NCI-H1417 (cell line): Measurements from ENCODE around the gene MRC1.

Source experiments
- DNase-seq, 3 experiments: peaks; one replicate each; lab custom pipeline; 2025; lab: John Stamatoyannopoulos, UW

Gene MRC1

GRCh38 chr10:17795813-17796594, 13.1 kb upstream of the MRC1 start:
- DNase-seq: no peak

DNA sequence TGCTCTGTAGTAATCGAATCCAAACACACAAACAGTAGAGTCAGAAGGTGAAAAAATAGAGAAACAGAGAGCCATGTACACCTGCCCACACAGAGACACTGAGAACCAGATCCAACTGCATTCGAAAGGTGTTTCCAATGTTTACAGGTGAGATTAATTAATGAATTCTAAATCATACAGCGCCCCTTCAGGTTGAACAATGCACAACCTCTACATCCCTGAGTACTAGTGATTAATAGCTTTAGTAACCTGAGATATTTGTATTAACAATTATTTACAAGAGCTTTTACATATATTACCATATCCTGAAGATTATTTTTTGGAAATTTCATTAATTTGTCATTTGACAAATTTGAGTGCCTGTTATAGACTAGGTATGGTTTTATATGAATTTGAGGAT, 7.6 kb upstream of the MRC1 start:
- DNase-seq: no peak

- no peak for DNase-seq
These were observed 6.8 kb upstream of the MRC1 start for GRCh38 chr10:17802350-17802749.

DNA sequence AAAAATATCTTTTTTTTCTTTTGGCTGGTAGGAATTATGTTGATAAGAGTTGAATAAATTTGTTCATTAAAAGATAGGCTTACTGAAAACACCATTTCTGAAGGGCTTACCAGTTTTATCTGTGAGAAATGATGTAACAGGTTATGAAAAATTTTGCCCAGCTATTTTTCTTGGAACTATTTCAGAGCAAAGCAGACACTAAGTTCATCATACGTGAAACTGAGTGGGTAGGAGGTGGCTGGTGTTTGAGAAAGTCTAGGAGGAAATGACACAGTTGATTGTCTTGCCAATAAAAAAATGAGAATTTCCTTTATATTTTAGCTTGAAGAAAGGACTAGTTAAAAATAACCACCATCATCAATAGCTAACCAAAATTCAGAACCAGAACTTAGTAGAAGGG, 6.2 kb upstream of the MRC1 start:
- no peak for DNase-seq

- no peak for DNase-seq
These were observed 3.8 kb upstream of the MRC1 start for GRCh38 chr10:17805330-17805729.

DNA sequence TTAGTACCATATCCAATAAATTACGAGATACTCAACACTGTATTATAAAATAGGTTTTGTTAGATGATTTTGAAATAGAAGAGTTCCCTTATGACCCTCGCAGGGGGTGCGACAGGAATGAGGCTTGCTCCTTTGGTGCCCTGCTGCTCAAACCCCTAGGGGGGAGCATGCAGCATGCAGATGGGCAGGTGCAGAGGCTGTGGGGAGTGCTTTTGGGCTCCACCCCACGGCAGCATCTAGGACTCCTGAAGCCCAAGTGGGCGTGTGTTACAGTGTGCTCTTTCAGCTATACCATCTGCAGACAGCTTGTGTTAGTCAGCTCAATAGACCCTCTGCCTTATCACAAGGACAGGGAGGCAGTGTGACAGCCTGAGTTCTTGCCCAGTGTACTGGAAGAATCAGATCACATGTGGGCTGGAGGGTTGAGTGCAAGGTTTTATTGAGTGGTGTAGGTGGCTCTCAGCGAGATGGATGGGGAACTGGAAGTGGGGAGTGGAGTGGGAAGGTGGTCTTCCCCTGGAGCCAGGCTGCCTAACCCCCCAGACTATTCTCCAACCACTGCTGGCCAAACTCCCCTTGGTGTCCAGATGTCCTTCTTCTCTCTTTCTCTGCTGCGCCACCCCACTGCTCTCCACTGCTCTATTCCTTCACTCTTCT, 3.1 kb upstream of the MRC1 start:
- DNase-seq: no peak

GRCh38 chr10:17811146-17811865, 2.2 kb downstream of the MRC1 start:
- DNase-seq: no peak

DNA sequence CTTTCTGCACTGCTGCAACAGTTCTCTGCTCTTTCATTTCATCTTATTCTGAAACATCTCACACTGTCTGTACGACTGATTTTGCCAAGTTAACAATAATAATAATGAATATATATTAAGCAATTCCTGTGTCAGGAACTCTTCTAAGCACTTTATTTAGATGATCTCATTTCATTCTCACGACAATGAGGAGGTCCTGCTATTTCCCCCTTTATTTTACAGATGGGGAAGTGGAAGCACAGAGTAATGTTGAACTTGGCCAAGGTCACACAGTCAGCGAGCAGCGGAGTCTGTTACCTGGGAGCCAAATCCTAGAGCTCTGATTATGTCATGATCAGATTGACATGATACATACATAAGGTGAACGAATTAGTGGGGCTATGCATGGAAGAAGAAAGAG, 5.8 kb downstream of the MRC1 start:
- no peak for DNase-seq

DNA sequence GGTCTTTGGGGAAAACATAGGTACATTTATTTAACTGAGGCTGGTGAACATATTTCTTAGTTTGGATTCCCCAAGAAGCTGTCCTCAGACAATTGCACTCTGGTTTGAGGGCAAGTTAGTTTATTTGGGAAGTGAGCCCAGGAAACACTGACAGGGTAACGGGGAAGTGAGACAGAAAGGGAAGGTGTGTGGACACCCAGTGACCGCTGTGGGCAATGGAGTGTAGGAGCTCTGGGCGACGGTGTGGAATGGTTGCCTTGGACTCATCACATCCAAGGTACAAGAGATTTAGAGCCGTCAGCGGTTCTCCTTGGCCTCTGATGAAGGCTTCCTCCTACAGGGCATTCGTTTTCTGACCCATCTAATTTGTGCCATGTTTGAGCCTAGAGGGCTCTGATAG, 7.1 kb downstream of the MRC1 start:
- no peak for DNase-seq

GRCh38 chr10:17817316-17817715, 8.2 kb downstream of the MRC1 start:
- DNase-seq: no peak

DNA sequence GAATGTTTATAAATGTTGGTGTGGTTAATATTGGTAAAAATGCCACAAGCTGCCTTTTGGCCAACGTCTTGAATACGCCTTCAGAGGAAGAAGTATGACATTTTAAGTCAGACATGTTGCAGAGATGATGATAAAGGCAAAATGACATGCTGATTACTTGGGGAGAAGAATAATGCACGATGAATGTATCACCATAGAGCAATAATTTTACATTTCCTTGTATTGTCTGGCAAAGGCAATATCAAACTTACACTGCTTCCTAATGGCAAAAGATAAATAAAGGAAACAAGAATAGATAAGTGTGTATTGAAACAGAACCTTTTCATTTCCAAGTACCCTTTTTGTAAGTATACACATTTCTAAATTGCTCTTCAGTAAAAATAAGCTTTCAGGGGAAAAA, 8.6 kb downstream of the MRC1 start:
- no peak for DNase-seq

- no peak for DNase-seq
These were observed 10.7 kb downstream of the MRC1 start for GRCh38 chr10:17819836-17820235.

DNA sequence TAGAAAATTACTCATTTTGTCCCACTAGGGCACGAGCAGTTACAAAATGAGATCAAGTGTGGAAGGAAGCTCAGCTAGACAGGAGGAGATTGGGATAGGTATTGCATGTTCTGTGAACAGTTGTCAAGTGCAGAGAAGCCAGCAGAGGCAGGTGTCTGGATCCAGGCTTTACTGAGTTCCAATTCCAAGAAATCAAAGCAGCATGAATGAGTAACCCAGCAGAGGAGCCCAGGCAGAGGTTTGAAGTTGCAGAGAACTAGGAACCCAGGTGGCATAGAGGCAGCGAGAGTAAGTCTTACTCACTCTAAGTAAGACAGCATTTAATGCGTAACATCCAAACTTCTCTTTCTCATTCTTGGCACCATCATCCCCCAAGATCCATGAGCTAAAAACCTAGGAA, 11.8 kb downstream of the MRC1 start:
- DNase-seq: no peak

DNA sequence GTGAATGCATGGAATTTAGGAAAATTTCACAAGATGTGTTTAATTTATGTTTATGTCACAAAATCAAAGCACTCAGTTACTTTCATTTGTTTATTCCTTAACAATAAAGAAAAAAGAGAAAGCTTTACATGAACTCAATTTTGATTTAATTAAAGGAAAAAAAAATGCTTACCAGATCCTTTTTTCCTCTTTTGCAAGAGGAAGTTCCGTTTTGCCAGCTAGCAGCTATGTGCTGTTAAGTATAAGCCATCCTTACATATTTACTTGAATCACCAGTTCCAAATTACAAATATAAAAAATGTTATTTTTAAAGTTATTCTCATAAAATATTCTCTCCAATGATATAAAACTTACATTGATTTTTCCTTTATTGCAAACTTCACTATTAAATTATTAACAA, 12.7 kb downstream of the MRC1 start:
- DNase-seq: no peak

- no peak for DNase-seq
These were observed 22.2 kb downstream of the MRC1 start for GRCh38 chr10:17831341-17831740.

- no peak for DNase-seq
These were observed 22.7 kb downstream of the MRC1 start for GRCh38 chr10:17831896-17832295.

GRCh38 chr10:17833656-17834055, 24.5 kb downstream of the MRC1 start:
- no peak for DNase-seq

GRCh38 chr10:17835688-17836087, 26.5 kb downstream of the MRC1 start:
- DNase-seq: no peak

DNA sequence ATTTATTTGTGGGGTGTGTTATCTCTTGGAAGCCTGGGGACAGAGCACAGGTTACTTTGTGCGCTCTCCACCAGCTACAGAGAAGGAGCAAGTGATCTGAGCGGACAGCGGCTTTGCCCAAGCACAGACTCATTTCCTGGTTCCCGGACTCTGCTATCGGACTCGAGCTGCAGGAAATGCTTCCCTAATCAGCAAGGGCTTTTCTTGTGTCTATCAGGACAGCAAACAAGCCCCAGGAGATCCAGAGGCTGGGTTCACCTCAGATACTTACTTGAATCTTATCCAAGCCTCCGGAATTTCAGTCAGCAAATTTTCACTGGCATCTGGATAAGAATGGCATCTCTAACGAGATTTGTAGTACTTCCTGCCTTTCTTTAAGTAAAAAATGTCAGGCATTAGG, 27.8 kb downstream of the MRC1 start:
- peak in 1 of 3 experiments; percentile 3 for DNase-seq

- no peak for DNase-seq
These were observed 29.0 kb downstream of the MRC1 start for GRCh38 chr10:17838080-17838648.

DNA sequence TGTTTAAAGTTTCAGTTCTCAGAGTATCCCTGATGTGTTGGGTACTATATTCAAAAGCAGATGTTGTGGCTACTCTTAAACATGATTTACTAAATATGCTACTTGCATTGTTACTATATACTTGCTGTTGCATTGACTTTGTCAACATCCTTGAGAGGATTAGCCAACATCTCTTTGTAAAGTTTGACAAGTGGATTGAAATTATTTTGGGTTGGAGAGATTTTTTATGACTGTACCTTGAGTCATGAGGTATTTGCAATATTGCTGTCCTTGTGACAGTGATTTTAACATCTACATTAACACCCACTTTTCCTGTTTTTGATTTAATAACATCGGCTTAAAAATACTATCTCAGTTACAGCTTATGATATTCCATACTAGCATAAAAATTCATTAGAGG, 31.9 kb downstream of the MRC1 start:
- no peak for DNase-seq

GRCh38 chr10:17842641-17843040, 33.5 kb downstream of the MRC1 start:
- no peak for DNase-seq
